NCI-H1694 (cell line): ENCODE results near the gene HUS1.
A peak's percentile ranks its signal among the peaks of the same experiment; 100 is the strongest.
"Not testable (repeated sequence)": the region's sequence is repeated elsewhere in the genome, so short reads cannot be mapped to it uniquely, and the experiment has no call there.

Source experiments
- DNase-seq: peaks from one replicate; lab custom pipeline; 2025; lab: John Stamatoyannopoulos, UW

HUS1 gene

GRCh38 chr7:47979145-47979831 lies at the start of gene HUS1:
HUS1 (minus strand) TSS chr7:47979615; CDS start chr7:47979519, 96 bp downstream.
- peak; percentile 89 for DNase-seq

DNA sequence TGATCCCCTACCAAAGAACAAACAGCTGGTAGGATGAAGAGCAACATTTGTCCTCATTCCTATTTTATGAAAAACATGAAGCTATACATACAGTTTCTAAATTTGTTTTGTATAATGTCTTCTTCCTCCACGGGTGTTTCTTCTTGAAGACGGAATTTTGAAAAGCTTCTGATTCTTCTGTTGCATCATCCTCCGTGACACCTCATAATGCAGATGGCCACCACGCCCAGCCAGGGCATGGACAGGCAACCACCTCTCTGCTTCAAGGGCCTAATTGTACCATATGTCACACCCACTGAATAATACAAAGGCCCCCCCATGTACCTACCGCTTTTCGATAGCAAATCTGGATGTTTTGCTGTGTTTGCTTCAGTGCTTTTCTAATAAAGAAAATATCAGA lies 49.5 kb upstream of the HUS1 start, which contains the start of gene SUN3:
Gene SUN3, minus strand, starts transcription at position 170 of the 400 bp plus-strand sequence. Its CDS starts 169 bp downstream, at position 1.
- no peak for DNase-seq

DNA sequence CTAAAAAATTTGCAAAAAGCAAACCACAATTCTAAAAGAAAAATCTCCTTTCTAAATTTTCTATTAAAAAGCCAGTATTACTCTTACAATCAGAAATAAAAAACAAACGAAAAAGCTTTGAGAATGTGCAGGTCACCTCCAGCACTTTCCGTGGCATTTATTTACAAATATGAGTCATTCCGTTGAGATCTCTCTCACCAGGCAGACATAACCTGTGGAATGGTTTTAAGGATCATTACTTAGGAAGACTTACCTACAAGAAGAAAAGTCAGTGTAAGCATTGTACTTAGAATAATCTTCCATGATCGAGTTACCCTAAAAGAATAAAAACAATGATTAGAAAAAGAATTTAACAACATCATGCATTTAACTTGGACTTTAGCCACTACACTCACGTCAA lies 46.2 kb upstream of the HUS1 start:
- DNase-seq: no peak

DNA sequence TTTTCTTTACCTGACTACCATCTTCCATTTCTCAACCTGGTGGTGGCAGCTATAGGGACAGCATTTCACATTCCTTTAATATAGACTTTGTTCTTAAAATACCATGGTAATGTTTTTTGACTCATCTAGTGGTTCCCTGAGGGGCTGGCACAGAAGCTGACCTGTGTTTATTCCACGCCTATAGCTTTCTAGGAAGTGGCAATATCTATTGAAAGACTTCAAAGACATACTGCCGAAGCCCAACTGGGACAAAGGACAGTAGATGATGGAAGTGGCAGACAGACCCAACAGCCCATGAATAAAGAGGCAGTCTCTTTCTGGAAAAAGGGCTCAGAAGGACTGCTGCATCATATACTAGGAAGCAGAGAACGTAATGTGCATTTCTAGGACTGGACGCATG lies 38.3 kb upstream of the HUS1 start:
- DNase-seq: no peak

GRCh38 chr7:48016641-48017040 lies 37.2 kb upstream of the HUS1 start:
- DNase-seq: no peak

GRCh38 chr7:48011951-48012350 lies 32.5 kb upstream of the HUS1 start:
- DNase-seq: no peak

DNA sequence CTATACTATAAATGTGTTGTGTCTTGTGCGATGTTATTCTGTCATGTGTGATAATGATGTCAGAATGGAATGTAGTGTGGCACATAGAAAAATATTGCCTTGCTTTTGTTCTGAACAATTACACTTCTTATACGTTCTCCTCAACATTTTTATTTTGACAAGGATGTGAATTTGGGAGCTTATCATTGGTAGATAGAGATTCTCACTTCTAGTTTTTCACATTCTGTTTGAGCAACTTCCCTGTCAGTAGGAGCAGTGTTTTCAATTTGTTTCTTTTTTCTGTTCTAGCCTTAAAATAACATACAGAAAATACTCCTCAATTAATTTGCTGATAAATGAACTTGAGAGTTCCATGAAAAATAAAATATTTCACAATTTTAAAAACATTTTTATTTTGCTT lies 31.9 kb upstream of the HUS1 start:
- no peak for DNase-seq

GRCh38 chr7:48009954-48010353 lies 30.5 kb upstream of the HUS1 start:
- DNase-seq: no peak

DNA sequence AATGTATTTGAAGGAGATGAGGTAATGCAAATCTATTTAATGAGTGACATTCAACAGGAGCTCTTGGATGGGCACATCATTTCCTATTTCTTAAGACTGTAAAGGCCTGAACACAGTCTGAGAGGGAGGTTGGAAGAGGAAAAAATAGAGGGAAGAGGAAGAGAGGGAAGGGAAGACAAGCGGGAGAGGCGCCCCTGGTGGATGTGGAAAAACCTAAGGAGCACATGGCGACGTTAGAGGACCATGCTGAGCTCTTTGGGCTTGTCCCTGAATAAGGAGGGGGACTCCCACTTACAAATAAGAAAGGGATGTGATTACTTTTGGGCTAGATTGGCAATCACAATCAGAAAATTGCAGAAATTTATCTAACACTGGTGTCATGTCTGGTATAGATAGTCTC lies 29.8 kb upstream of the HUS1 start:
- DNase-seq: no peak

GRCh38 chr7:48006866-48007265 lies 27.5 kb upstream of the HUS1 start:
- DNase-seq: no peak

DNA sequence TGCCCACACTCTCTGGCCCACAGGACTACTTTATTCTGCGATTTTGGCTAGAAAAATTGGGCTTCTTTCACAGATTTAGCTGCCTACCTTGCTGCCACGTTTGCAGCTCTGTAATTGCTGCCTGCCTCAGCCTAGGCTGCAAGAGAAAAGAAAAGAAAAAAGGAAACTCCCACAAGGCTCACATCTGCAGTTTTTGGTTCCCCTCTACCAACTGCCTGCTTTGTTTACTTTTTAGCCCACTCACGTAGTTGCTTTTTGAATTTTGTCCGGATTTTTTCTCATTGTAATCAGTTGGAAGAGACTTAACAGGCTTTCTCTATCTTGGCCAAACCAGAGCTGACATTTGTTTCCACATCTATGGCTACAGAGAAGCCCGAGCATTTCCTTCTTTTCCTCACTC lies 25.2 kb upstream of the HUS1 start:
- no peak for DNase-seq

DNA sequence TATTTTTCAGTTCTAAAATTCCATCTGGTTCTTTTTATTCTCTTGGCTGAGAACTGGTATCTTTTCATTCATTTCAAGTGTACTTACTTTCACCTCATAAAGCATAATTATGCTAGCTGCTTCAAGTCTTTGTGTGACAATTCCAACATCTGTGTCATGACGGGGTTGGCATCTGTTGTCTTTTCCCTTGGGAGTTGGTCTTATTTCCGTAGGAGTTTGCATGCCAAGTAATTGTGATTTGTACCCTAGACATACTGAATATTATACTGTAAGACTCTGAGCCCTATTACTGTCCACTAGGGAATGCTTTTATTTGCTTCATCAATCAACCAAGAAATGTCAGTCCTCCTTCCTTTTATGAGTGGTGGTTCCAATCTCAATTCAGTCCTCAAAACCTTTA lies 24.6 kb upstream of the HUS1 start:
- peak; percentile 53 for DNase-seq

DNA sequence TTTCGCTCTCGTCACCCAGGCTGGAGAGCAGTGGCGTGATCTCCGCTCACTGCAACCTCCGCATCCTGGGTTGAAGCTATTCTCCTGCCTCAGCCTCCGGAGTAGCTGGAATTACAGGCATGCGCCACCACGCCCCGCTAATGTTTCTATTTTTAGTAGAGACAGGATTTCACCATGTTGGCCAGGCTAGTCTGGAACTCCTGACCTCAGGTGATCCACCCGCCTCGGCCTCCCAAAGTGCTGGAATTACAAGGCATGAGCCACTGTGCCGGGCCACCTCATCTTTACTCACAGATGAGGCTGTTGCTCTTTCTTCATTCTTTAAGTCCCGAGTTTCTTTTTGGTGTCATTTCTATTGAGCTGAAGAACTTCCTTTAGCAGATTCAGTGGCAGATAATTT lies 20.7 kb upstream of the HUS1 start:
- DNase-seq: not testable (repeated sequence)

DNA sequence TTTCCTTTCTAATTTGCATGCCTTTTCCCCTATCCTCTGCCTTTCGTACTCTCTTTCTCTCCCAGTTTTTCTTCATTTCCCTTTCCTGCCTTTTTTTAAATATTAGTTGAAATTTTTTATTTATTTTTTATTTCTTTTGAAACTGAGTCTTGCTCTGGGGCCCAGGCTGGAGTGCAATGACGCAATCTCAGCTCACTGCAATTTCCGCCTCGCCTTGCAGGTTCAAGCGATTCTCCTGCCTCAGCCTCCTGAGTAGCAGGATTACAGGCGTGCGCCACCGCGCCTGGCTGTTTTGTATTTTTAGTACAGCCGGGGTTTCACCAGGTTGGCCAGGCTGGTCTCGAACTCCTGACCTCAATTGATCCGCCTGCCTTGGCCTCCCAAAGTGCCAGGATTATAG lies 20.0 kb upstream of the HUS1 start:
- no peak for DNase-seq

GRCh38 chr7:47992446-47992845 lies 13.0 kb upstream of the HUS1 start:
- DNase-seq: no peak

GRCh38 chr7:47991741-47992311 lies 12.4 kb upstream of the HUS1 start:
- DNase-seq: no peak

- no peak for DNase-seq
Observed at GRCh38 chr7:47991270-47991669, 11.9 kb upstream of the HUS1 start.

GRCh38 chr7:47990592-47990991 lies 11.2 kb upstream of the HUS1 start:
- DNase-seq: no peak

DNA sequence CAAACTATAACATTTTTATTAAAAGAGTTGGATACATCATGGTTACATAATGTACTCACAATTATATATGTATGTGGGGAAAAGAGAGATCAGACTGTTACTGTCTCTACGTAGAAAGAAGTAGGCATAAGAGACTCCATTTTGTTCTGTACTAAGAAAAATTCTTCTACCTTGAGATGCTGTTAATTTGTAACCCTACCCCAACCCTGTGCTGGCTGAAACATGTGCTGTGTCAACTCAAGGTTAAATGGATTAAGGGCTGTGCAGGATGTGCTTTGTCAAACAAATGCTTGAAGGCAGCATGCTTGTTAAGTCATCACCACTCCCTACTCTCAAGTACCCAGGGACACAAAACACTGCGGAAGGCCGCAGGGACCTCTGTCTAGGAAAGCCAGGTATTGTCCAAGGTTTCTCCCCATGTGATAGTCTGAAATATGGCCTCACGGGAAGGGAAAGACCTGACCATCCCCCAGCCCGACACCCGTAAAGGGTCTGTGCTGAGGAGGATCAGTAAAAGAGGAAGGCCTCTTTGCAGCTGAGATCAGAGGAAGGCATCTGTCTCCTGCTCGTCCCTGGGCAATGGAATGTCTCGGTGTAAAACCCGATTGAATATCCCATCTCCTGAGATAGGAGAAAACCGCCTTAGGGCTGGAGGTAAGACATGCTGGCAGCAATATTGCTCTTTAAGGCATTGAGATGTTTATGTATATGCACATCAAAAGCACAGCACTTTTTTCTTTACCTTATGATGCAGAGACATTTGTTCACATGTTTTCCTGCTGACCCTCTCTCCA lies 10.4 kb upstream of the HUS1 start:
- DNase-seq: not testable (repeated sequence)

DNA sequence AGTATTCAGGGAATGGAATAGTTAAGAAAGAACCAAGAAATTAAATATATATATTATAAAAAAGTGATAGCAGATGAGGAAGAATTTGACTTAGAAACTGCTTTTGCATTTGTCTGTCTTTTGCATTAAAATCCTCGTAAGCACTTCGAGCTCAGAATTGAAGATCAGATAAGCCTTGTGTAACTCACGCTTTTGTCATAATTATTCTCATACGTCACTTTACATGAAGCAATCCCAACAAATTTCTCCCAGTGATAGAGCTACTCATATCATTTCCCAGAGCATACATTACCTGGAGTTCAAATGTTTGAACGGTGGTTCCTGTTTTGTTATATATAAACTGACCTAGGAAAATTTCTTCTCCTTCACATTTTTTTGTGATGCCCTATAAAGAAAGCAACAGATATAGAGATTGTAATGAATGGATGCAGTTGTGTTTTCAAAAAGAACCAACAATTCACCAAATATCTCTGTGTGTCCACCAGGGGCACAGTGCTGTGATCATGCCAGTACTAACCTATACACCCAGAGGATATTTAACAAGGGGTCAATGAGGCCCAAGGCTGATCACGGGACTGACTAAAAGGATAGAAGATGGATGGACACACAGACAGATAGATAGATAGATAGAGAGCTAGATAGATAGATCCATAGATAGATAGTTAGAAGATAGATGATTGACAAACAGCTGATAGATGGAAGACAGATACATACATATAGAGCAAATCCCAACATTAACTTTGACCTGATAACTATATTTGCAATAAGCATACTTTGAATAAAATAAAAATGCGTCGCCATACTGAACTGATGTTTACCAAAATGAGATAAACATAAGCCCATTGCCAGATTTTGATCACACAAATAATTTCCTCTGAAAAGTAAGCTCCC lies 9.3 kb upstream of the HUS1 start:
- DNase-seq: no peak

- DNase-seq: no peak
Observed at GRCh38 chr7:47982610-47983009, 3.2 kb upstream of the HUS1 start.

GRCh38 chr7:47980648-47981047 lies 1.2 kb upstream of the HUS1 start:
- not testable (repeated sequence) for DNase-seq
